ENCODE data around the gene NCOA7.
"Not testable (repeated sequence)": the region's sequence is repeated elsewhere in the genome, so short reads cannot be mapped to it uniquely, and the experiment has no call there.

NCOA7 gene

GRCh38 chr6:125753937-125754259, 36.9 kb upstream of the NCOA7 start:
- DNase-seq = no peak

- DNase-seq = no peak
Observed at GRCh38 chr6:125754566-125754965, 36.2 kb upstream of the NCOA7 start.

- no peak for DNase-seq
Observed at GRCh38 chr6:125759184-125759902, 31.4 kb upstream of the NCOA7 start.

DNA sequence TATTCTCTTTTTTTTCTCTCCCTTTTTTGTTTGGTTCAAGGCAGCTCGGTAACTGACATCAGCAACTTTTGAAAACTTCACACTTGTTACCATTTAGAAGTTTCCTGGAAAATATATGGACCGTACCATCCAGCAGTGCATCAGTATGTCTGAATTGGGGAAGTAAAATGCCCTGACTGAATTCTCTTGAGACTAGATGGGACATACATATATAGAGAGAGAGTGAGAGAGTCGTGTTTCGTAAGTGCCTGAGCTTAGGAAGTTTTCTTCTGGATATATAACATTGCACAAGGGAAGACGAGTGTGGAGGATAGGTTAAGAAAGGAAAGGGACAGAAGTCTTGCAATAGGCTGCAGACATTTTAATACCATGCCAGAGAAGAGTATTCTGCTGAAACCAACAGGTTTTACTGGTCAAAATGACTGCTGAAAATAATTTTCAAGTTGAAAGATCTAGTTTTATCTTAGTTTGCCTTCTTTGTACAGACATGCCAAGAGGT, 30.8 kb upstream of the NCOA7 start:
- DNase-seq = no peak

GRCh38 chr6:125764121-125764671, 26.6 kb upstream of the NCOA7 start:
- DNase-seq = no peak

- DNase-seq = no peak
Observed at GRCh38 chr6:125765944-125766343, 24.8 kb upstream of the NCOA7 start.

DNA sequence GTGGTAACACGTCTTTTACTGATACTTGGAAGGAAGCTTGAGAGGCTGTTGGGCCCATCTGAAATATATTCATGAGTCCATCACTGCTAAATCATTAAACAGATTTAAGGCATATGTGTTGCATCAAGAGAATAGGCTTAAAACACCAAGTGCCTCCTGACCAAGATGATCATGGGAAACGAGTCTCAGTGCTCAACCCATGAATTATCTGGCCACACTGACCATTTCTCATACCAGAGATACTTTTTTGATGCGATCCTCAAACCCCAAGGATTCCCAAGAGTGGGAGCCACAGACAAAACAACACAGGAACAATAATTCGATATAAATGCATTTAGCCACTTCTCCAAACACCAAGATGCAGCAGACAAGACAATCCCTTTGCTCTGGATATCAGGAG, 24.1 kb upstream of the NCOA7 start:
- no peak for DNase-seq

DNA sequence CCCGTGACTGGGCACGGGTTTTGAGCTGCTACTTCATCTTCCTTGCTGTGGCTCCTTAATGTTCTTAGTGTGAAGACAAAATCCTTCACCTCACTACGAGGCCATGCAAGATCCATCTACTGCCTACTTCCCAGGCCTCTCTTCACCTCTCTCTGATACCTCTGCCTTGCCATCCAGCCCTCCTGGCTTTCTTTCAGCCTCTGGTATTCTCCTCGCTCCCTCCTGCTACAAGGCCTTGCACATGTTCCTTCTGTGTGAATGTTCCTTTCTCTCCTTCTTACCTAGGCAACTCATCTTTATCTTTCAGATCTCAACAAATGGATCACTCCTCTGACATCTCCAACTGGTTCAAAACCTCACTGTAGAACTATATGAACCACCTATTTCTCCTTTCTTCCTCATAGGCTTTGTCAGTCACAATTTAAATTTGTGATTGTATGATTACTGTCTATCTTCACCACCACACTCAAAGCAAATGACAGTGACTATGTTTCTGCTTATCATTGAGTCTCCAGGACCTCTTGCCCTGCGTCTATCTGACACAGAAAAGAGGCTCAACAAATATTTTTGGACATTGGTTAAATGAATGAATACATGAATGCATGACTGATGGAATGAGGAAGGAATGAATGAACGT, 21.5 kb upstream of the NCOA7 start:
- no peak for DNase-seq

DNA sequence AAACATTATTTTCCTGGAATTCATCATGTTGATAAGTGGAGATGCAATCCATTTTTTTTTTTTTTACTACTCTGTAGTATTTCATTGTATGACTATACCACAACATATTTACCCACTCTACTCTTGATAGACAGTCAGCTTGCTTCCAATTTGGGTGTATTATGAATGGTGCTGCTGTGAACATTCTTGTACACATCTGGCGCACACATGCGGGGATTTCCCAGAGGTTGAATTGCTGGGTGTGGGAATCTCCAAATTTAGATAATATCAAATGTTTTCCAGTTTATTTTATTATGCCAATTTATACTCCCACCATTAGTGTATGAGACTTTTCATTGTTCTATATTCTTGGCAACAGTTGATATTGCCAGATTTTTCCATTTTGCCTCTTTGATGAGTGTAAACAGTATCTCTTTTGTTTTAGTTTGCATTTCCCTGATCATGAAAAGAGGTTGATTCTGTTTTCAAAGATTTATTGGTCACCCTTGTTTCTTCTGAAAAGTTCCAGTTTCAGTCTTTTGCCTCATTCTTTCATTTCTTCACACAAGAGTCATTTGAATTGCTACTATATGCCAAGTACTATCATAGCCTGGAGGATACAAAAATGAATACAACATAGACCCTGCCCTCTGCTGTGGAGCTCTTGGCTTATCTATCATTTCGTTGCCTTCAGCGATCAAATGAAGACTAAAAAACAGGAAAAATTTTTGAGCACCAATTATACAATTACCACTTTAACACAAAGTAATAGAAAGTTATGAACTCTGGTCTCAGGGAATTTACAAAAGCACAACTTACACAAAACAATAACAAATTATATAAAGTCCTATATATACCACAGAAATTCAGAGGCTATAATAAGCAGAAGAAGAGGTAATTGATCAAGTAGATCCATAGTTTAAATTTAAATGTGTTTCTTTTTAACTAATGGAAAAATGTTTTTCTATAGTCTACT, 17.1 kb upstream of the NCOA7 start:
- no peak for DNase-seq

- DNase-seq = not testable (repeated sequence)
Observed at GRCh38 chr6:125776107-125776826, 14.5 kb upstream of the NCOA7 start.

- peak; percentile 74 to 85 for DNase-seq
Observed at GRCh38 chr6:125779924-125780539, 10.7 kb upstream of the NCOA7 start.

GRCh38 chr6:125780540-125781313, 10.0 kb upstream of the NCOA7 start:
- peak; percentile 62 to 65 for DNase-seq

DNA sequence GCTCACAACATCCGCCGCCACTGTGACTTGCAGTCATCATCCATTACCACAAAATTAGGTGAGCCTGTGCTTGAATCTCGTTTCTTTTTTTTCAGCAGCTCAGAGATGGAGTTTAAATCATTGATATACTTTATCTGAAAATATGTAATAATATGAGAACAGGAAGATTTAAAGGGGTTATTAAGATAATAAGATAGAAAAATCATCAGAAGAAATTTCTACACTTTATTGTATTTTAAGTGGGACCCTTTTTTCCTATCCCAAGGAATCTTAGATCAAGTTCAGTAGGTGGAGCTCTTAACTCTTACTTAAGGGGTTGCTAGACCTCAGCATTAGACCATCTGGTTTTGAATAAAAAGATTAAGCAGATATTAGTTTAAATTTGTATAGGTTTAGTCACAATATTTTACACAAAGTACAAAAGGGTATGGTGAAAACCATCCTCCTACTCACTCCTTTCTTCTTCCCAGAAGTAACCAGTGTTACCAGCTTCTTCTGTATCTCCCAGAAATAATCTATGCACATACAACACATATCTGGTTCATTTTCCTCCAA, 9.4 kb upstream of the NCOA7 start:
- DNase-seq = peak in 1 of 2 donors; percentile 68

GRCh38 chr6:125784365-125784764, 6.4 kb upstream of the NCOA7 start:
- DNase-seq = no peak

DNA sequence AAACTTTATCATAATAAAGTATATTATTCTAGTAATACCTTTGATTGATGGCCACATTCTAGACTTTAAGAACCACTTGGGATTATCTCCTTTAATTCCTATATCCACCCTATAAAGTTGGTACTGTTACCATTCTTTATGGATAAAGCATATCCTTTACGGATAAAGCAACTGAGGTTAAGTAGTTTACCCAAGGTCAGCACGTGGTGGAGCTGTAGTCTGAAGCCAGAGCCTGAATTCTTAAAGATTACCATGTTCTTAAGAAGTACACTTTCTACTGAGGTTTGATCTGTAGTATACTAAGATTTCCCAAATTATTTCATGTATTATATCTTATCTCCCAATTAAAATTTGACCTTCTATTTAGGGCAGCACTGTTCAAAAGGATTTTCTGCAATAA, 3.0 kb upstream of the NCOA7 start:
- no peak for DNase-seq

- no peak for DNase-seq
Observed at GRCh38 chr6:125789167-125789566, 1.6 kb upstream of the NCOA7 start.

DNA sequence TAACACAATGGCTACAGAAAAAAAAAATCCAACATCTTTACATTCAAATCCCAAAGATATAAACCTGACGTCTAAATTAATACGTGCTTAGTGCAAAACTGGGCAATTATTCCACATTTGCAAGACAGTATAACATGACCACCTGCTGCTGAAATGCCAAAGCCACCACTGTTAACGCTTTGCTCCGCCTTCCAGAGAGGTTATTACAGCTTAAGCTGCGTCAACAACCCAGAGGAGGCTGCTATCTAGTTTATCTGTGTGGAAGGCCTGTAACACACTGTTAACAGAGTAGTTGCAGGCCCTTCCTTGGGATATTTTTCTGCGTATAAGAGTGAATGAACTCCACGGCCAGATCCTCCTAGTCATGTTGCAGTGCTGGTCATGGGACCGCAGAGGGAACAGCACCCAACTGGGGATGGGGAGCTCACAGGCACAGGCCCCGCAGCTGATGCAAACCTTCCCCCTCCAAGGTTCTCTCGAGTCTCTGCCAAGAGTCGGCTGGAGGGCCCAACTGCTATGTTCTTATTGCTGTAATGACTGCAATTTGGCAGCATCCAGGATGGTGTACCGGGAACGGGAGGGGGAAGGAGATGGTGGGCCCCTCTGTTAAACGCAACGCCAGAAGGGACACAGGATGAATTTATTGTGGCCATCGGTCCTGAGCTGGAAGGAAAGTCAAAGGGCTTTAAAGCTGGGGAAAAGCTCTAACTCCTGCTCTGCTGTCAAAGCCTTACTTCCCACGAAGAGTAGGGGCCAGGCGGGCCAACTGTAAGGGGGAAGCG, 993 bp upstream of the NCOA7 start:
- peak; percentile 25 to 30 for DNase-seq

DNA sequence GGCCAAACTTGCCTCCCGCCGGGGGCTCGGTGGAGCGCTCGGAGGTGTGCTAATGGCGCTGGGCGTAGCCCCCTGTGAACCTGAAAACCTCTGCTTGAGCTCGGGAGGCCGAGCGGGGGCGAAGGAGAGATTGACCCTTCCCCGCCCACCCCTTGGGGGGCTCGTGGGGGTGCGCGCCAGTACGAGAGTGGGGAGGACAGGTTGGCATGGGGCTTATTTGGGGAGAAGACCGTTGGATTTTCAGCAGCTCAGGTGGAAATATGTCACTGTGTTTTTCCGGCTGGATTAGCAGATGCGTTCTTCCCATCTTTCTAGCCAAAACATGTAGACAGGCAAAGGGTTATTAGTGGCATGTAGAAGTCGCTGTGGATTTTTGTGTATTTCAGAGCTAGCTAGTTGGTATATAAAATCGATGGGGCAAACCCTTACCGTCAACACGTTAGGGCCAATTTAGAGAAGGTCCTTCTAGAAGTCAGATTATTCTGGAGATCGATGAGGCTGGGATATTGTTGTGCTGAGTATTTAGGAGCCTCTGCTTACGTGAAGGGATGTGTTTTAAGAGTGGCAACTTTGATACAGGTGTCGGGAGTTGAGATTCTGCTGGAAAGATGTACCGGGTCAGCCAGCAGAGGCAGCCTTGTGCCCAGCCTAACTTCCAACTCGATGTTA, 525 bp downstream of the NCOA7 start:
- peak; percentile 49 to 51 for DNase-seq

DNA sequence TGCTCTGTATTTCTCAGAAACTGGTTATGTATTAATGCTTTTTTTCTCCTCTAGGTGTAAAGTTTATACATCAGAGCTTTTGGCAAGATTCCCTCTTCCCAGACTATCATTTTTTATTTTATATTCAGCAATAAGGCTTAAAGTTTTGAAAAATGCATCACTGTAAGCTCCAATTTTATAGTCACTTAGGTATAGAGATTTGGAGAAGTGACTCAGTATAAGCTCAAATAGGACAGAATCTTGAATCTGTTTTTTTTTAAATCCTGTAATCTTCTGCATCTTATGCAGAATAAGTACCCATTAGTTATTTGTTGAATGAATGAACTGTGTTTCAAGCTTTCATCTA, 1.0 kb downstream of the NCOA7 start:
- no peak for DNase-seq

- DNase-seq = no peak
Observed at GRCh38 chr6:125792172-125792571, 1.4 kb downstream of the NCOA7 start.

All from activated CD4-positive, alpha-beta T cell treated with anti-CD3 and anti-CD28 coated beads for 4 hours (primary cell).